Measurements from ENCODE around the gene PTPRM.

PTPRM gene

DNA sequence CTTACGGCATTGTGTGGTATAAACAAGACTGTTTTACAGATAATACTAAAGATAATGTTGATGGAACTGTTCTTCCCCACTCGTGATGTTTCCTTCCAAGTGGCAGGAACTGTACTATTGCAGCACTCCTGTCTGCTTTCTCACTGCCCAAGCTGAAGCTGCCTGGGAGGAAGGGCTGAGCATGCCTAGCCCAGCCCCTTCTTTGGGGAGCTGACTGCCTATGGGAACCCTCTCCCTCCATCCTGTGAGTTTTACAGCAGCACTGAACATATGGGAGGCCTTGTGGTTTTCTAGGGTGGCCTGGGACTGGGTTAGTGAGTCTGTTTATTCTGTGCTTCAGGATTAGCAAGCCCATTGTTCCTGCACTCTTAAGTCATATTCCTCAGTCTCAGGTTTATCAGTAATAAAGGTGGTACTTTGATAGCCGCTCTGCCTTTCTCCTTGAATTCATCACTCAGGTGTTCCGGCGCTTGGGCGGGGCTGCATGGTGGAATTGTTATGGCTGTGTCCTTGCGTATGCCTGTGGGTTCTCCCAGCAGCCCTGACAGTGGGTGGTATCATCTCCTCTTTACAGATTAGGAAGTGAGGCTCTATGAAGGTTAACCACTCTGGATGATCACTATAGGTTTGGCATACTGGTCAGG, 379.7 kb downstream of the PTPRM start:
- TF ChIP-seq, protein P1, sequence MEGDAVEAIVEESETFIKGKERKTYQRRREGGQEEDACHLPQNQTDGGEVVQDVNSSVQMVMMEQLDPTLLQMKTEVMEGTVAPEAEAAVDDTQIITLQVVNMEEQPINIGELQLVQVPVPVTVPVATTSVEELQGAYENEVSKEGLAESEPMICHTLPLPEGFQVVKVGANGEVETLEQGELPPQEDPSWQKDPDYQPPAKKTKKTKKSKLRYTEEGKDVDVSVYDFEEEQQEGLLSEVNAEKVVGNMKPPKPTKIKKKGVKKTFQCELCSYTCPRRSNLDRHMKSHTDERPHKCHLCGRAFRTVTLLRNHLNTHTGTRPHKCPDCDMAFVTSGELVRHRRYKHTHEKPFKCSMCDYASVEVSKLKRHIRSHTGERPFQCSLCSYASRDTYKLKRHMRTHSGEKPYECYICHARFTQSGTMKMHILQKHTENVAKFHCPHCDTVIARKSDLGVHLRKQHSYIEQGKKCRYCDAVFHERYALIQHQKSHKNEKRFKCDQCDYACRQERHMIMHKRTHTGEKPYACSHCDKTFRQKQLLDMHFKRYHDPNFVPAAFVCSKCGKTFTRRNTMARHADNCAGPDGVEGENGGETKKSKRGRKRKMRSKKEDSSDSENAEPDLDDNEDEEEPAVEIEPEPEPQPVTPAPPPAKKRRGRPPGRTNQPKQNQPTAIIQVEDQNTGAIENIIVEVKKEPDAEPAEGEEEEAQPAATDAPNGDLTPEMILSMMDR (IDR thresholded peaks at IDR 0.05) = no peak
- Histone ChIP-seq H3K4me3 (ENCODE audit: low read depth in 1 of 2, low read length in 1 of 2) (no peak overlapping the region), H3K9me3 (no peaks in the 10 kb centered on the region), H3K27me3 (no peaks in the 10 kb centered on the region), H3K27ac (no peak overlapping the region), H3K36me3 (no peaks in the 10 kb centered on the region), H3K4me1 (ENCODE audit: control insufficient read depth in 1 of 2, insufficient read depth in 1 of 2, low read depth in 1 of 2, low read length in 1 of 2) (no peaks in the 10 kb centered on the region)

GRCh38 chr18:7950380-7951136, 383.4 kb downstream of the PTPRM start:
- H3K4me3 ChIP-seq (ENCODE audit: low read depth in 1 of 2, low read length in 1 of 2) = no peak overlapping the region
- no peaks in the 10 kb centered on the region for H3K36me3 ChIP-seq
- H3K27me3 ChIP-seq = no peaks in the 10 kb centered on the region
- no peaks in the 10 kb centered on the region for H3K4me1 ChIP-seq (ENCODE audit: control insufficient read depth in 1 of 2, insufficient read depth in 1 of 2, low read depth in 1 of 2, low read length in 1 of 2)
- no peaks in the 10 kb centered on the region for H3K9me3 ChIP-seq
- H3K27ac ChIP-seq = no peak overlapping the region
- TF ChIP-seq, protein P1 (IDR thresholded peaks at IDR 0.05) = no peak

DNA sequence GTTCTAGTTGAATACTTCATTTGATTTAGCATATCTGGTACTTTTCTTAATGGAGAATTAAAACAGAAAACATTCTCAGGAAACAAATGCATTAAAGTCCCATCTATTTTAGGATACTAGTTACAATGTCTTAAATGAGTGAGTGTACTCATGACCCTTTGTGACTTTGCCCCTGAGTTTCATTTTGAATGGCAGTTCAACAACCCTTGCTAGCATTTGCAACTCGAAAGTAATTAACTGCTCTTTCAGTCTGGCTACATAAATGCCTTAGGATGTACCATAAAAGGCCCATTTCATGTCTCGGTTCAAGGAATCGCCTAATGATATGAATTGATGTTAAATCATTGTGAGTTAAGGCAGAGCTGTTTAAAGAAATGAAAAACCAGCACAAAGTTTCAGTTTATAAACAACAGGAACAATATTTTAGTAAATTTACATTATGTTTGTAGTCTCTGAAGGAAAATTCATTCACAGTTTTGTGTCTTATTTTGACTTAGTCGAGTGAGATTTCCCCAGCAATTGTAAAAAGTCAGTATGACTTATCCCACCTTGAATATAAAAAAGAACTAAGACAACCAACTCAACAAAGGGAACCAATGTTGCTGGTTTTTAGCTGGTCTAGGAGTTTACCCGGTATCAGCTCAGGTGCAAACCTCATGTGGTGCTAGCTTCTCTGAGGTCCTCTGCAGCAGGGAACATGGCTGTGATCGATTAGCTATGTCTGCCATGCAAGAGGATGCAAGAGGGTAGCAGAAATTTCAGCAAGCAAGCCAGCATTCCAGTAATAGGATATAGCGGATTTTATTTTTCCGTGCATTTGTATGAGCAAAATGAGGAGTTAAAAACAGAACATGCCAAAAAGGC, 386.2 kb downstream of the PTPRM start:
- no peaks in the 10 kb centered on the region for H3K4me1 ChIP-seq (ENCODE audit: control insufficient read depth in 1 of 2, insufficient read depth in 1 of 2, low read depth in 1 of 2, low read length in 1 of 2)
- no peaks in the 10 kb centered on the region for H3K27me3 ChIP-seq
- TF ChIP-seq, protein P1 (IDR thresholded peaks at IDR 0.05) = no peak
- no peak overlapping the region for H3K27ac ChIP-seq
- H3K36me3 ChIP-seq = no peaks in the 10 kb centered on the region
- H3K9me3 ChIP-seq = no peaks in the 10 kb centered on the region
- no peak overlapping the region for H3K4me3 ChIP-seq (ENCODE audit: low read depth in 1 of 2, low read length in 1 of 2)

DNA sequence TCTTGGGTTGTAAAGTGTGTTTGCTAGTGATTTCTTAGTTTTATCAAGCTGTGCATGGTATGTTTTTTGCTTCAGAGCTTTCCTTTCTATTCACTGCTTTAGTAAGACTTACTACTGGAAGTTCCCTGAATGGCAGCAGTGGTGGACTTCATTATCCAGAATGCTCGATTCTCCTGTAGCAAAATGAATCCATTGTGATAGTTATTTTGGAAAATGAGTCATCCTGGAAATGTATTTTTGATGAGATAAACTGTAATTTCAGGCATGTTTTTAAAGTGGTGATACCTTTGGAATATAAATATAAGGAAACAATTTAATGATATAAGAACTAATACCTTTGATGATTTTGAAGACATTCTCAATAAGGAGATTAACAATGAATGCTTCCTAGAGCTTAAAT, 387.1 kb downstream of the PTPRM start:
- Histone ChIP-seq H3K9me3 (no peaks in the 10 kb centered on the region), H3K4me3 (ENCODE audit: low read depth in 1 of 2, low read length in 1 of 2) (no peak overlapping the region)
- TF ChIP-seq, protein P1 (IDR thresholded peaks at IDR 0.05) = no peak

DNA sequence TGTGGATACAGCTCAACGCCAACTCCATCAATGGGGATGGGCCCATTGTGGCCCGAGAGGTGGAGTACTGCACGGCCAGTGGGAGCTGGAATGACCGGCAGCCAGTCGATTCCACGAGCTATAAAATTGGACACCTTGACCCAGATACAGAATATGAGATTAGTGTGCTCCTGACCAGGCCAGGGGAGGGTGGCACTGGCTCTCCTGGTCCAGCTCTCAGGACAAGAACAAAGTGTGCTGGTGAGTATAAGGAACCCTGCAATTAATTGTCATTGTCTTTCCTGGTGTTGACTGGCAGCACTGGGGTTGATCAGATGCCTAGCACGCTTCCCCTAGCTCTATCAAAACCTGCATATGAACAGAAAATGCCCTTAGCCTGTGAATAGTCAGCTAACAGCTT, 388.1 kb downstream of the PTPRM start:
- H3K9me3 ChIP-seq = no peaks in the 10 kb centered on the region
- H3K36me3 ChIP-seq = no peaks in the 10 kb centered on the region
- no peaks in the 10 kb centered on the region for H3K4me1 ChIP-seq (ENCODE audit: control insufficient read depth in 1 of 2, insufficient read depth in 1 of 2, low read depth in 1 of 2, low read length in 1 of 2)
- no peak overlapping the region for H3K27ac ChIP-seq
- H3K27me3 ChIP-seq = no peaks in the 10 kb centered on the region
- H3K4me3 ChIP-seq (ENCODE audit: low read depth in 1 of 2, low read length in 1 of 2) = no peak overlapping the region
- TF ChIP-seq, protein P1 (IDR thresholded peaks at IDR 0.05) = no peak

More for the DNA sequence above, 387.1 kb downstream of the PTPRM start:
- no peaks in the 10 kb centered on the region for H3K36me3 ChIP-seq
- no peaks in the 10 kb centered on the region for H3K4me1 ChIP-seq (ENCODE audit: control insufficient read depth in 1 of 2, insufficient read depth in 1 of 2, low read depth in 1 of 2, low read length in 1 of 2)
- H3K27me3 ChIP-seq = no peaks in the 10 kb centered on the region
- no peak overlapping the region for H3K27ac ChIP-seq

All from neutrophil (primary cell).